DND-41 (cell line): Measurements from ENCODE around the gene EPB41L2.

ENCODE experiments used
- CTCF ChIP-seq: IDR thresholded peaks from 2 replicates; pipeline ENCODE4 v1.5.1; 2012; ENCODE audit warnings: borderline replicate concordance, low read length, moderate library complexity, mild to moderate bottlenecking; ENCODE audit not compliant: poor library complexity, severe bottlenecking; ENCODE audit errors: extremely low read depth
- EZH2 ChIP-seq: IDR thresholded peaks from 3 replicates; pipeline ENCODE4 v1.6.1; 2012; ENCODE audit warnings: borderline replicate concordance, low read depth, mild to moderate bottlenecking, moderate library complexity, low read length, inconsistent platforms; ENCODE audit not compliant: severe bottlenecking

- no peak for TF ChIP-seq CTCF
- no peak for TF ChIP-seq EZH2
Measured at GRCh38 chr6:131063764-131064272, 773 bp upstream of the EPB41L2 start.
